HG03571 (cell line): ENCODE data around the gene SOX15.

ENCODE experiments used
- ATAC-seq: cut with Tn5 transposase; IDR thresholded peaks from one replicate; pipeline ENCODE4 v1.9.1; 2021; ENCODE audit not compliant: unreplicated experiment

The SOX15 gene

DNA sequence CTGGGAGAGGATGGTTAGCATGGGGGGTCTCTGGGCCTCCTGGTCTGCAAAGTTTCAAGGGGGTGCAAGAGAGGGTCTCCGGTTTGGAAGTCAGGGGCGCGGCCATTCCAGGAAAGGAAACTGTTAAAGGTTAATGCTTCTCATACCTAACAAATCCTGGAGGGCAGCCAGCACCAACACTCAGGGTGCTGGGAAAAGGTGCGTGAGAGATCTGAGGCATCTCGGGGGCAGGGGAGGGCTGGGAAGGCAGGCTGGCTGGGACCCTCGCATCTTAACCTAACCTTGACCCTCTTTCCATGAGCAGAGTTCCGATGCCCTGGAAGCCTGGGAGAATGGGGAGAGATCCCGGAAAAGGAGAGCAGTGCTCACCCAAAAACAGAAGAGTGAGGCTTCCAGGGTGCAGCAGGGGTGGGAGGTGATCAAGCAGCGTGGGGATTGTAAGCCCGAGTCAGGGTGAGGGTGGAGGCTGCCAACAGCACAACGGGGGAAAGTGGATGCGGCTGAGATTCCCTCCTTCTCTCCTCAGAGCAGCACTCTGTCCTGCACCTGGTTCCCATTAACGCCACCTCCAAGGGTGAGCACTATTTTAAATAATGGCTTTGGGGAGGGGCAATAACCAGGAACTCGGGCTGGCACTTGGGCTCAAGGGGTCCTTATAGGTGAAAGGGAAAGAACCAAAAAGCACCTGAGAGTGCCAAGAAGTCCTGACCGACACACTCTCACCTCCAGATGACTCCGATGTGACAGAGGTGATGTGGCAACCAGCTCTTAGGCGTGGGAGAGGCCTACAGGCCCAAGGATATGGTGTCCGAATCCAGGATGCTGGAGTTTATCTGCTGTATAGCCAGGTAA is 30.3 kb downstream of the SOX15 start:
- ATAC-seq: no peak

- no peak for ATAC-seq
These were observed 31.2 kb downstream of the SOX15 start, which contains the start of gene TNFSF13 for GRCh38 chr17:7558544-7559319. TNFSF13 (plus strand) TSS chr17:7558750; CDS start chr17:7559040, 290 bp downstream.

DNA sequence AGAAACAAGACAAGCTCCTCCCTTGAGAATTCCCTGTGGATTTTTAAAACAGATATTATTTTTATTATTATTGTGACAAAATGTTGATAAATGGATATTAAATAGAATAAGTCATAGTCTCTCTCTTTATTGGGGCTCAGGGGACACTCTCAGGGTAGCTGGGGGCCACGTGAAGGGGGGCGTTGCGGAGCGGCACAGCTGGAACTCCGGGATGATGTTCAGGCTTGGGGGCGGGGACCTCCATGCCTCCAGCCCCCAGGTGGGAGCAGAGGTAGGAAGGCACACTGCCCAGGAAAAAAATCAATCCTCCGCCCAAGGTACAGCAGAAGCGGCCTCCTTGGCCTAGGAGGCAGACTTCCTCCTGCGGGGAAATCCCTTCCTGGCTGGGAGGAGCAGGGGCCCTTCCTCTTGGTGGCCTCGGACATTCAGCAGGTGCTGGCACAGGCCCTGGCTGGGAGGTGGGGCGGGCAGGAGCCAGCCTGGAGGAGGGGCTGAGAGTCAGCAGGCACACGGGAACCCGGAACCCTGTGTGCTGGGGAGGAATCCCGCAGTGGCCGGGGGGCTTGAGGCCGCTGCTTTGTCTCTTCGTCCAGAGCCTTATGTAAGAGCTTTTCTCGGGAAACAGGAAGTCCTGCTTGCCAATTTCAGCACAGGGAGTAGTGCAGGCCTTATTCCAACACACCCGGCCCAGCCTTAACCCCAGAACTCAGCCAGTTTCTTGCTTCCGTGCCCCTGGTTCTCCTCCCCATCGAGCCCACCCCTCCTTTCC is 31.9 kb downstream of the SOX15 start:
- no peak for ATAC-seq

DNA sequence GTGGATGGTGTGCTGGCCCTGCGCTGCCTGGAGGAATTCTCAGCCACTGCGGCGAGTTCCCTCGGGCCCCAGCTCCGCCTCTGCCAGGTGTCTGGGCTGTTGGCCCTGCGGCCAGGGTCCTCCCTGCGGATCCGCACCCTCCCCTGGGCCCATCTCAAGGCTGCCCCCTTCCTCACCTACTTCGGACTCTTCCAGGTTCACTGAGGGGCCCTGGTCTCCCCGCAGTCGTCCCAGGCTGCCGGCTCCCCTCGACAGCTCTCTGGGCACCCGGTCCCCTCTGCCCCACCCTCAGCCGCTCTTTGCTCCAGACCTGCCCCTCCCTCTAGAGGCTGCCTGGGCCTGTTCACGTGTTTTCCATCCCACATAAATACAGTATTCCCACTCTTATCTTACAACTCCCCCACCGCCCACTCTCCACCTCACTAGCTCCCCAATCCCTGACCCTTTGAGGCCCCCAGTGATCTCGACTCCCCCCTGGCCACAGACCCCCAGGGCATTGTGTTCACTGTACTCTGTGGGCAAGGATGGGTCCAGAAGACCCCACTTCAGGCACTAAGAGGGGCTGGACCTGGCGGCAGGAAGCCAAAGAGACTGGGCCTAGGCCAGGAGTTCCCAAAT is 32.6 kb downstream of the SOX15 start:
- no peak for ATAC-seq

DNA sequence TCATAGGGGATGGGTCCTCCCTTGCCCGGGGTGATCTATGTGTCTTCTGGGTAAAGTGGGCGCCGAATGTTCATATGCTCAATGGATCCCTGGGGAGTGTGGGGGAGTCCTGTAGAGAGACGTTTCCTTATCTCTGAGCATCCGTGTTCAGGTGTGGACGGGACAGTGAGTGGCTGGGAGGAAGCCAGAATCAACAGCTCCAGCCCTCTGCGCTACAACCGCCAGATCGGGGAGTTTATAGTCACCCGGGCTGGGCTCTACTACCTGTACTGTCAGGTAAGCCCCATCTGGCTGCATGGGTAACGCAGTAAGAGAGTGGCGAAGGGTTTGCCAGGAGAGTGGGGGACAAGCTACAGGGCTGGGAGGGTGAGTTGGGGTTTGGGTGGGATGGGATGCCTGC is 33.3 kb downstream of the SOX15 start:
- no peak for ATAC-seq

DNA sequence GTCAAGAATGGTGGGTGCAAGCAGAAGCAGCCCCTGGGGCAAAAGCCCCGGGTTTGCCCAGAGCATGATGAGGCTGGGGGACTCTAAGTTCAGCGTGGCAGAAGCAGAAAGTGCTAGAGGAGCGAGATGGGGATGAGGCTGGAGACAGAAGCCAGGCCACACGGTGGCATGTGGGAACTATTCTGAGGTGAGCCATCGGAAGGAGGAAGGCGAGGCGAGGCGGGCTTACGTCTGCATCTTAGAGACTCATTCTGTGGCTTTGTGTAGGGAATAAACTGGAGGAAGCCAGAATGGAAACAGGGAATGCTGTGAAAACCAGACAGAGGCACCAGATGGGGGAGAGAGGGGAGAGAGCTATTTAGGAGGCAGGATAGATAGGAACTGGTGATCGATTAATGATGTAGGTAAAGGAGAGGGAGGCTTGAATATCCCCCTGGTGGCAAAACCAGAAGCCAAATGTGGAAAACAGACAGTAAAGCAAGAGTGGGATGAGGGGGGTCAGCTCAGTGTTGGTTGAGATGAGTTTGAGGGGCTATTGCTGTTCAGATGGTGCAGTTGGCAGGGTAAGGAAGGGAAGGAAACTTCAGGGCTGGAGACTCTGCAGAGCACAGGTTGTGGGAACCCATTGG is 34.5 kb downstream of the SOX15 start:
- ATAC-seq: no peak

GRCh38 chr17:7553356-7553755 is 36.5 kb downstream of the SOX15 start:
- no peak for ATAC-seq

GRCh38 chr17:7552621-7553051 is 37.3 kb downstream of the SOX15 start:
- ATAC-seq: no peak

GRCh38 chr17:7551396-7551795 is 38.5 kb downstream of the SOX15 start:
- ATAC-seq: no peak

GRCh38 chr17:7550344-7550743 is 39.5 kb downstream of the SOX15 start:
- no peak for ATAC-seq

DNA sequence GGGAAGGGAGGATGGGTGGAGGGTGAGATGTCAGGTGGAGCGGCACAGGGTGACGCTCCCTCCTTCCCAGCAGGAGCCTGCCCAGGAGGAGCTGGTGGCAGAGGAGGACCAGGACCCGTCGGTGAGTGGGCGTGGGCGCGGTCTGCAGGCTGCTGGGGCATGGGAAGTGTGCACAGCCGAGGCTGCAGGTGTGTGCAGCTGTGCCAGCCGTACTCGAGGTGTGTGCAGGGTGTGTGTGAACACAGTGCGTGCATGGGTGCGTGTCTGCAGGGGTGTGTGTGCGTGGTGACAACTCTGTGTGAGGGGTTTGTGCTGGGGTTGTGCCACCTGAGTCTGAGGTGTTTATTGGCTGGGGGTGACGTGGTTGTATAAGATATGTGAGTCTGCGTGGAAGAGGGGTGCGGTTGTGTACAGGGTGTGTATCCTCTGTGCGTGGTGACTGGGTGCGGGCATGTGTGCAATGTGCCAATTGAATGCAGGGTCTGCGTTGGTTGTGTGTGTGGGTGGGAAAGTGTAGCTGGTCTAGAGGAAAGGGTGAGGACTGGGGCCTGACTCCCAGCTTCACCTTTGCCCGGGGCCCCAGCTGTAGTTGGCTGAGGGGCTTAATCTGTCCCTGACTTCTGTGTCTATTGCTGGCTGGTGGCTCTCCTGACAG is 40.4 kb downstream of the SOX15 start:
- no peak for ATAC-seq

- ATAC-seq: no peak
These were observed 41.1 kb downstream of the SOX15 start, which contains the start of gene TNFSF12 for GRCh38 chr17:7548585-7549400. TNFSF12 (plus strand) TSS chr17:7549058; CDS start chr17:7549154, 96 bp downstream.

DNA sequence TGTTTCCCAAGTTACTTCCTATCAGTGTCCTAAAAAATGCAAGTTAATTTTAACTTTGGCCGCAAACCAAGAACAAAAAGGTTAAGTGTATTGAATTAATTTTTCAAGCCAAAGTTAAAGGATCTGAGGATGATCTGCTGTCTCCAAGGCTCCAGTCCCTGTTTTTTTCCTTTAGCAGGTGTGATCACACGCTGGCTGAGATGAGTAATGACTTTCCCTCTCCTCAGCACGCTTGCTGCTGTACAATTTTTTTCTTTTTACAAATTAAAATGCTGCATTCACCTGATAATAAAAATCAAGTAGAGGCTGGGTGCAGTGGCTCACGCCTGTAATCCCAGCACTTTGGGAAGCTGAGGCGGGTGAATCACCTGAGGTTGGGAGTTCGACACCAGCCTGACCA is 45.0 kb downstream of the SOX15 start:
- no peak for ATAC-seq

GRCh38 chr17:7541074-7541621 is 48.7 kb downstream of the SOX15 start:
- no peak for ATAC-seq

GRCh38 chr17:7538891-7539545 is 50.9 kb downstream of the SOX15 start:
- ATAC-seq: no peak
